ENCODE results near the gene GLRX. TPM values are rescaled to one million over a fixed set of nuclear protein-coding genes. Genes with fewer than 3 reads are reported as not detected.

Gene GLRX
- total and polyA plus RNA-seq, 2 of the 13 experiments (the other 11 are each of a cell fraction or from before 2014, with no cell fraction given), result 63.8 to 499 TPM

GRCh38 chr5:95825495-95825894 lies 3.0 kb upstream of the GLRX start:
- peaks cover 74% of the 10 kb centered on the region for H3K4me1 ChIP-seq (ENCODE audit: insufficient read depth, low read length)
- in situ Hi-C loops (cut with HindIII; ENCODE audit: extremely low pct_ligation_motif_present, low pct_unique_long_range_greater_than_20kb), result loop anchor here (25.0 kb wide), 1 partner anchor 538 kb away; the partner anchor contains the start of gene MCTP1
- H3K9me3 ChIP-seq (ENCODE audit: low read length), result no peaks in the 10 kb centered on the region
- DNase-seq (ENCODE audit: low spot score) (no peak), FAIRE-seq (no peak), ATAC-seq (no peak)
- H4K20me1 ChIP-seq (ENCODE audit: insufficient read depth, low read length), result peaks cover 8% of the 10 kb centered on the region; the same call in 1 of the 2 replicates
- peaks cover 24% of the 10 kb centered on the region for H3K79me2 ChIP-seq (ENCODE audit: insufficient read depth, low read length)
- WGBS (ENCODE audit: low lambda C conversion rate), result 64% methylated on average over 3 of the region's 3 CpGs
- no TSS peak for BruUV-seq (replicated peaks)
- no peak overlapping the region for H3K4me2 ChIP-seq (ENCODE audit: low read depth, low read length)
- H3K4me3 ChIP-seq (replicated peaks in 1 of 3; ENCODE audit: insufficient read depth in 1 of 3, low read depth in 2 of 3, low read length in 3 of 3), result no peak overlapping the region
- H3K9ac ChIP-seq (ENCODE audit: insufficient read depth, low read depth, low read length), result no peak overlapping the region
- H3K27me3 ChIP-seq (ENCODE audit: control insufficient read depth in 1 of 2, insufficient read depth in 2 of 2, low read length in 2 of 2), result no peaks in the 10 kb centered on the region; a peak in 1 of 5 replicates
- intact Hi-C loops (cut with micrococcal nuclease; ENCODE audit: unreplicated experiment), result no loop called here
- ChIA-PET POLR2A (interaction anchor here (5.6 to 6.1 kb wide), 3 partner anchors 12 to 22 kb away, joined by 82 to 130 read pairs (median 98); no protein-coding TSS in a partner anchor), CTCF (ENCODE audit: low intra/inter-chr PET ratio, low total read pairs) (no interaction called here)
- no peak overlapping the region for H2AFZ ChIP-seq (ENCODE audit: low read length)
- peak overlapping the region; percentile 36 for H3K27ac ChIP-seq (ENCODE audit: extremely low read length, insufficient read depth, low read length)
- 0 out of 5 replicates have a peak, but pooled peaks cover 0 to 1% of the 10 kb centered on the region in 2 experiments for H3K36me3 ChIP-seq (replicated peaks in 1 of 2; ENCODE audit: control insufficient read depth in 1 of 2, insufficient read depth in 2 of 2, low read length in 2 of 2)
- TF ChIP-seq CHCHD3 (CRISPR knock-in tag; IDR thresholded peaks at IDR 0.05) (no peak), SCMH1 (CRISPR knock-in tag; IDR thresholded peaks at IDR 0.05; ENCODE audit: borderline replicate concordance) (no peak), ZNF839 (CRISPR knock-in tag; IDR thresholded peaks at IDR 0.05; ENCODE audit: borderline replicate concordance) (no peak), ZNF792 (CRISPR knock-in tag; IDR thresholded peaks at IDR 0.05) (no peak), TEF (CRISPR knock-in tag; IDR thresholded peaks at IDR 0.05) (no peak), ESRRA (CRISPR knock-in tag; IDR thresholded peaks at IDR 0.05; ENCODE audit: low read depth) (no peak), FUBP1 (CRISPR knock-in tag; IDR thresholded peaks at IDR 0.05; ENCODE audit: borderline replicate concordance) (no peak), GRHL1 (CRISPR knock-in tag; conservative IDR thresholded peaks at IDR 0.05) (no peak), SIX1 (CRISPR knock-in tag; IDR thresholded peaks at IDR 0.05; ENCODE audit: borderline replicate concordance) (no peak), SUZ12 (IDR thresholded peaks at IDR 0.05; ENCODE audit: low read depth, low read length) (no peak), ZBTB34 (CRISPR knock-in tag; IDR thresholded peaks at IDR 0.05) (no peak), FLYWCH1 (CRISPR knock-in tag; IDR thresholded peaks at IDR 0.05) (no peak), KLF16 (CRISPR knock-in tag; IDR thresholded peaks at IDR 0.05) (no peak), MATR3 (CRISPR knock-in tag; IDR thresholded peaks at IDR 0.05) (no peak), ZNF788 (CRISPR knock-in tag; IDR thresholded peaks at IDR 0.05; ENCODE audit: borderline replicate concordance) (no peak), PAXIP1 (CRISPR knock-in tag; conservative IDR thresholded peaks at IDR 0.05) (no peak)

Data from HepG2 (cell line).